ENCODE data around the gene LINGO4. TPM values are rescaled to one million over a fixed set of nuclear protein-coding genes. Genes with fewer than 3 reads are reported as not detected.
A peak's percentile ranks its signal among the peaks of the same experiment; 100 is the strongest.
"Not testable (repeated sequence)": the region's sequence is repeated elsewhere in the genome, so short reads cannot be mapped to it uniquely, and the experiment has no call there.

The LINGO4 gene
- total RNA-seq, 1 experiment from 2014 or later, result 0.07 TPM

- Histone ChIP-seq H3K27me3 (ENCODE audit: low read length) (no peaks in the 10 kb centered on the region), H3K9me3 (ENCODE audit: low read length) (no peaks in the 10 kb centered on the region), H3K27ac (ENCODE audit: low read length) (no peak overlapping the region), H3K79me2 (ENCODE audit: low read length) (no peaks in the 10 kb centered on the region), H3K4me2 (ENCODE audit: low read depth, low read length, poor library complexity, severe bottlenecking) (peak overlapping the region; percentile 56), H3K36me3 (ENCODE audit: insufficient read depth, low read length) (no peaks in the 10 kb centered on the region), H3K9ac (ENCODE audit: low read length) (peak overlapping the region; percentile 32), H3K9me2 (replicated peaks; ENCODE audit: insufficient read depth, low read length) (no peaks in the 10 kb centered on the region), H3K4me3 (ENCODE audit: low read length) (peak overlapping the region; percentile 56), H2AFZ (ENCODE audit: low read length) (no peak overlapping the region), H4K20me1 (ENCODE audit: insufficient read depth, low read depth, low read length) (no peaks in the 10 kb centered on the region), H3K4me1 (ENCODE audit: low read length) (peaks cover 16% of the 10 kb centered on the region)
- no peak for DNase-seq
Measured at GRCh38 chr1:151790940-151791651, 14.1 kb downstream of the LINGO4 start.

- H3K27ac ChIP-seq (ENCODE audit: low read length), result no peak within 1 kb of the TSS
- H3K79me2 ChIP-seq (ENCODE audit: low read length), result no peaks in the 10 kb centered on the region
- no peaks in the 10 kb centered on the region for H4K20me1 ChIP-seq (ENCODE audit: insufficient read depth, low read depth, low read length)
- H3K9me3 ChIP-seq (ENCODE audit: low read length), result no peaks in the 10 kb centered on the region
- H2AFZ ChIP-seq (ENCODE audit: low read length), result peak within 1 kb of the TSS; percentile 56; the same call in 1 of the 2 replicates
- peak within 1 kb of the TSS; percentile 32 for H3K9ac ChIP-seq (ENCODE audit: low read length)
- H3K9me2 ChIP-seq (replicated peaks; ENCODE audit: insufficient read depth, low read length), result no peaks in the 10 kb centered on the region
- peaks cover 16% of the 10 kb centered on the region for H3K4me1 ChIP-seq (ENCODE audit: low read length)
- peak; percentile 97 for DNase-seq
- peak within 1 kb of the TSS; percentile 56 for H3K4me2 ChIP-seq (ENCODE audit: low read depth, low read length, poor library complexity, severe bottlenecking)
- H3K4me3 ChIP-seq (ENCODE audit: low read length), result peak within 1 kb of the TSS; percentile 56
- H3K36me3 ChIP-seq (ENCODE audit: insufficient read depth, low read length), result no peaks in the 10 kb centered on the region
- no peaks in the 10 kb centered on the region for H3K27me3 ChIP-seq (ENCODE audit: low read length)
Measured at GRCh38 chr1:151790071-151790939, 14.9 kb downstream of the LINGO4 start, which contains the start of gene TDRKH. Gene TDRKH (minus strand): TSS chr1:151790500. CDS start chr1:151783022, 7,478 bp downstream.

GRCh38 chr1:151787689-151788088 lies 17.5 kb downstream of the LINGO4 start:
- H3K79me2 ChIP-seq (ENCODE audit: low read length), result no peaks in the 10 kb centered on the region
- no peaks in the 10 kb centered on the region for H4K20me1 ChIP-seq (ENCODE audit: insufficient read depth, low read depth, low read length)
- H3K4me3 ChIP-seq (ENCODE audit: low read length), result no peak overlapping the region
- H3K4me2 ChIP-seq (ENCODE audit: low read depth, low read length, poor library complexity, severe bottlenecking), result no peak overlapping the region
- no peaks in the 10 kb centered on the region for H3K9me3 ChIP-seq (ENCODE audit: low read length)
- H2AFZ ChIP-seq (ENCODE audit: low read length), result no peak overlapping the region
- H3K9me2 ChIP-seq (replicated peaks; ENCODE audit: insufficient read depth, low read length), result no peaks in the 10 kb centered on the region
- no peaks in the 10 kb centered on the region for H3K27me3 ChIP-seq (ENCODE audit: low read length)
- H3K36me3 ChIP-seq (ENCODE audit: insufficient read depth, low read length), result no peaks in the 10 kb centered on the region
- no peak overlapping the region for H3K9ac ChIP-seq (ENCODE audit: low read length)
- H3K4me1 ChIP-seq (ENCODE audit: low read length), result peaks cover 16% of the 10 kb centered on the region
- DNase-seq, result no peak
- H3K27ac ChIP-seq (ENCODE audit: low read length), result no peak overlapping the region

GRCh38 chr1:151783796-151784195 lies 21.4 kb downstream of the LINGO4 start:
- Histone ChIP-seq H3K9ac (ENCODE audit: low read length) (no peak overlapping the region), H3K9me3 (ENCODE audit: low read length) (no peaks in the 10 kb centered on the region), H3K4me2 (ENCODE audit: low read depth, low read length, poor library complexity, severe bottlenecking) (no peak overlapping the region), H2AFZ (ENCODE audit: low read length) (no peak overlapping the region), H3K27ac (ENCODE audit: low read length) (no peak overlapping the region), H3K9me2 (replicated peaks; ENCODE audit: insufficient read depth, low read length) (no peaks in the 10 kb centered on the region), H3K79me2 (ENCODE audit: low read length) (no peaks in the 10 kb centered on the region), H3K4me3 (ENCODE audit: low read length) (no peak overlapping the region), H3K27me3 (ENCODE audit: low read length) (no peaks in the 10 kb centered on the region), H4K20me1 (ENCODE audit: insufficient read depth, low read depth, low read length) (no peaks in the 10 kb centered on the region), H3K4me1 (ENCODE audit: low read length) (no peaks in the 10 kb centered on the region), H3K36me3 (ENCODE audit: insufficient read depth, low read length) (no peaks in the 10 kb centered on the region)
- DNase-seq, result no peak

GRCh38 chr1:151782741-151783140 lies 22.5 kb downstream of the LINGO4 start:
- H3K4me3 ChIP-seq (ENCODE audit: low read length), result no peak overlapping the region
- H3K4me1 ChIP-seq (ENCODE audit: low read length), result no peaks in the 10 kb centered on the region
- no peaks in the 10 kb centered on the region for H3K9me2 ChIP-seq (replicated peaks; ENCODE audit: insufficient read depth, low read length)
- H2AFZ ChIP-seq (ENCODE audit: low read length), result no peak overlapping the region
- H3K36me3 ChIP-seq (ENCODE audit: insufficient read depth, low read length), result no peaks in the 10 kb centered on the region
- H3K79me2 ChIP-seq (ENCODE audit: low read length), result no peaks in the 10 kb centered on the region
- no peak overlapping the region for H3K4me2 ChIP-seq (ENCODE audit: low read depth, low read length, poor library complexity, severe bottlenecking)
- no peaks in the 10 kb centered on the region for H3K9me3 ChIP-seq (ENCODE audit: low read length)
- H3K27ac ChIP-seq (ENCODE audit: low read length), result no peak overlapping the region
- H3K27me3 ChIP-seq (ENCODE audit: low read length), result no peaks in the 10 kb centered on the region
- DNase-seq, result no peak
- no peak overlapping the region for H3K9ac ChIP-seq (ENCODE audit: low read length)
- H4K20me1 ChIP-seq (ENCODE audit: insufficient read depth, low read depth, low read length), result no peaks in the 10 kb centered on the region

- H3K9ac ChIP-seq (ENCODE audit: low read length); H3K4me1 ChIP-seq (ENCODE audit: low read length); H3K4me2 ChIP-seq (ENCODE audit: low read depth, low read length, poor library complexity, severe bottlenecking); H3K27me3 ChIP-seq (ENCODE audit: low read length); H3K9me3 ChIP-seq (ENCODE audit: low read length); H3K4me3 ChIP-seq (ENCODE audit: low read length); DNase-seq; H4K20me1 ChIP-seq (ENCODE audit: insufficient read depth, low read depth, low read length); H3K79me2 ChIP-seq (ENCODE audit: low read length); H2AFZ ChIP-seq (ENCODE audit: low read length); H3K27ac ChIP-seq (ENCODE audit: low read length); H3K36me3 ChIP-seq (ENCODE audit: insufficient read depth, low read length); H3K9me2 ChIP-seq (replicated peaks; ENCODE audit: insufficient read depth, low read length): not testable (repeated sequence)
Measured at GRCh38 chr1:151782026-151782425, 23.2 kb downstream of the LINGO4 start.

- not testable (repeated sequence) for H3K4me3 ChIP-seq (ENCODE audit: low read length); H3K27me3 ChIP-seq (ENCODE audit: low read length); H3K27ac ChIP-seq (ENCODE audit: low read length)
Measured at GRCh38 chr1:151780736-151781135, 24.5 kb downstream of the LINGO4 start.

GRCh38 chr1:151779852-151780251 lies 25.4 kb downstream of the LINGO4 start:
- H3K9me3 ChIP-seq (ENCODE audit: low read length), result no peaks in the 10 kb centered on the region
- H3K4me1 ChIP-seq (ENCODE audit: low read length), result no peaks in the 10 kb centered on the region
- H2AFZ ChIP-seq (ENCODE audit: low read length), result no peak overlapping the region
- H3K79me2 ChIP-seq (ENCODE audit: low read length), result no peaks in the 10 kb centered on the region
- H3K9ac ChIP-seq (ENCODE audit: low read length), result no peak overlapping the region
- no peaks in the 10 kb centered on the region for H3K9me2 ChIP-seq (replicated peaks; ENCODE audit: insufficient read depth, low read length)
- no peak for DNase-seq
- no peak overlapping the region for H3K4me3 ChIP-seq (ENCODE audit: low read length)
- no peaks in the 10 kb centered on the region for H3K36me3 ChIP-seq (ENCODE audit: insufficient read depth, low read length)
- no peak overlapping the region for H3K27ac ChIP-seq (ENCODE audit: low read length)
- H3K27me3 ChIP-seq (ENCODE audit: low read length), result no peaks in the 10 kb centered on the region
- H4K20me1 ChIP-seq (ENCODE audit: insufficient read depth, low read depth, low read length), result no peaks in the 10 kb centered on the region
- no peak overlapping the region for H3K4me2 ChIP-seq (ENCODE audit: low read depth, low read length, poor library complexity, severe bottlenecking)

More at GRCh38 chr1:151780736-151781135, 24.5 kb downstream of the LINGO4 start:
- H3K9me3 ChIP-seq (ENCODE audit: low read length); H3K4me1 ChIP-seq (ENCODE audit: low read length); H2AFZ ChIP-seq (ENCODE audit: low read length); H3K4me2 ChIP-seq (ENCODE audit: low read depth, low read length, poor library complexity, severe bottlenecking); H3K36me3 ChIP-seq (ENCODE audit: insufficient read depth, low read length); H4K20me1 ChIP-seq (ENCODE audit: insufficient read depth, low read depth, low read length); DNase-seq; H3K79me2 ChIP-seq (ENCODE audit: low read length); H3K9me2 ChIP-seq (replicated peaks; ENCODE audit: insufficient read depth, low read length); H3K9ac ChIP-seq (ENCODE audit: low read length): not testable (repeated sequence)
